NCI-H2227 (cell line): ENCODE data around the gene USP13.
"Not testable (repeated sequence)": the region's sequence is repeated elsewhere in the genome, so short reads cannot be mapped to it uniquely, and the experiment has no call there.

Source experiments
- DNase-seq: peaks from one replicate; lab custom pipeline; 2025; ENCODE audit not compliant: unreplicated experiment; lab: John Stamatoyannopoulos, UW

The USP13 gene, protein sequence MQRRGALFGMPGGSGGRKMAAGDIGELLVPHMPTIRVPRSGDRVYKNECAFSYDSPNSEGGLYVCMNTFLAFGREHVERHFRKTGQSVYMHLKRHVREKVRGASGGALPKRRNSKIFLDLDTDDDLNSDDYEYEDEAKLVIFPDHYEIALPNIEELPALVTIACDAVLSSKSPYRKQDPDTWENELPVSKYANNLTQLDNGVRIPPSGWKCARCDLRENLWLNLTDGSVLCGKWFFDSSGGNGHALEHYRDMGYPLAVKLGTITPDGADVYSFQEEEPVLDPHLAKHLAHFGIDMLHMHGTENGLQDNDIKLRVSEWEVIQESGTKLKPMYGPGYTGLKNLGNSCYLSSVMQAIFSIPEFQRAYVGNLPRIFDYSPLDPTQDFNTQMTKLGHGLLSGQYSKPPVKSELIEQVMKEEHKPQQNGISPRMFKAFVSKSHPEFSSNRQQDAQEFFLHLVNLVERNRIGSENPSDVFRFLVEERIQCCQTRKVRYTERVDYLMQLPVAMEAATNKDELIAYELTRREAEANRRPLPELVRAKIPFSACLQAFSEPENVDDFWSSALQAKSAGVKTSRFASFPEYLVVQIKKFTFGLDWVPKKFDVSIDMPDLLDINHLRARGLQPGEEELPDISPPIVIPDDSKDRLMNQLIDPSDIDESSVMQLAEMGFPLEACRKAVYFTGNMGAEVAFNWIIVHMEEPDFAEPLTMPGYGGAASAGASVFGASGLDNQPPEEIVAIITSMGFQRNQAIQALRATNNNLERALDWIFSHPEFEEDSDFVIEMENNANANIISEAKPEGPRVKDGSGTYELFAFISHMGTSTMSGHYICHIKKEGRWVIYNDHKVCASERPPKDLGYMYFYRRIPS

DNA sequence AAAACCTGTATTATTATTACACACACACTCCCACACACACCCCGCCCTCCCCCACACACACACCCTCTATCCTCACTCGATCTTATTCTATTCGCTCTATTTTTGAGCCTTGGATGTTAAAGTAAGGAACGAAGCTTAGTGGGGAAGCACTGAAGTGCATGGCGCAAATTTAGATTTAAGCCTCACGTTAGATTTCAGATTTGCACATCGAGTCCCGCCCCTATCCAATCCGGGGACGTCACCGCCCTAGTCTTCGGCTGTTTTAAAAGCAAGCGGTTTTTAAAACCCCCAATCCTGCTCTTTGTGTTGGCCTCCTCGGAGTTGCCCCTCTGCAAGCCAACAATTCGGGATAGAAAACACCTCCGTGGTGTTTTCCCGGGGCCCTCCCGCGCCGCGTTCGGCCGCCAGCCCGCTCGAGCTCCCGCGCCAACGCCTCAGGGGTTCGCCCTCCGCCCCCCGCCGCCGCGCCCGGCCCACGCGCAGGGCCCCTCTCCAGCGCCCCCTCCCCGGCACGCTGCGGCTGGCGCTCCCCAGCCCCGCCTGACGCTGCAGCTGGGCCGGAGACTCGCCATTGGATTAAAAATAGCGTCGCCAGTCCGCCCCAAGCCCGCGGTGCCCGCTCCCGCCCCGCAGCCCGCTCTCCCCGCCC, at the start of gene USP13:
TSS of gene USP13 (plus strand) at position 594 of the 649 bp plus-strand sequence. CDS start 186 bp downstream, outside the sequence.
- peak; percentile 92 for DNase-seq

DNA sequence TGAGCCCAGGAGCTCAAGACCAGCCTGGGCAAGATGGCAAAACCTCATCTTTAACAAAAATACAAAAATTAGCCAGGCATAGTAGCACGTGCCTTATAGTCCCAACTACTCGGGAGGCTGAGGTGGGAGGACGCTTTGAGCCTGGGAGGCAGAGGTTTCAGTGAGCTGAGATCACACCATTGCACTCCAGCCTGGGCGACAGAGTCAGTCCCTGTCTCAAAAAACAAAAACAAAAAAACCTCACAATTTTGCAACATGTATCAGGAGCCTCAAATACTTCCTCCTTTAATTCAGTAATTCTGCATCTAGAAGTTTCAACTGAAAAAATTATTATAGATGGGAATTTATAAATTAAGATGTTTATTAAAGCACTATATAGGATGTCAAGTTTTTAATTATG, 49.5 kb upstream of the USP13 start:
- DNase-seq, result no peak

DNA sequence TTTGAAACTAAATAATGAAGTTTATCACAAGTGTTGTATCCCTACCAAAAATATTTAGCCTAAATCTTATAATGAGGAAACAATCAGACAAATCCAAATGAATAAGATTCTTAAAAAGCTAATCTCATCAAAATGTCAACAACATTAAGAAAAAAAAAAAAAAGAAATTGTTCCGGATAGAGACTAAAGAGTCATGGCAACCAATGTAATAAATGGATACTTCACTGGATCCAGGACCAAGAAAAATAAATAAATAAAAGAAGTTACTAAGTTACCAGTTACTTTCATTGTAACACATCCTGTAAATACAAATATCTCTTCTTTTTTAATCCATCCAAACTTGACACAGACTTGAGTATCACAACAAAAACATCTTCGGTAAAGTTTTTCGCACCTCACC, 49.0 kb upstream of the USP13 start:
- no peak for DNase-seq

DNA sequence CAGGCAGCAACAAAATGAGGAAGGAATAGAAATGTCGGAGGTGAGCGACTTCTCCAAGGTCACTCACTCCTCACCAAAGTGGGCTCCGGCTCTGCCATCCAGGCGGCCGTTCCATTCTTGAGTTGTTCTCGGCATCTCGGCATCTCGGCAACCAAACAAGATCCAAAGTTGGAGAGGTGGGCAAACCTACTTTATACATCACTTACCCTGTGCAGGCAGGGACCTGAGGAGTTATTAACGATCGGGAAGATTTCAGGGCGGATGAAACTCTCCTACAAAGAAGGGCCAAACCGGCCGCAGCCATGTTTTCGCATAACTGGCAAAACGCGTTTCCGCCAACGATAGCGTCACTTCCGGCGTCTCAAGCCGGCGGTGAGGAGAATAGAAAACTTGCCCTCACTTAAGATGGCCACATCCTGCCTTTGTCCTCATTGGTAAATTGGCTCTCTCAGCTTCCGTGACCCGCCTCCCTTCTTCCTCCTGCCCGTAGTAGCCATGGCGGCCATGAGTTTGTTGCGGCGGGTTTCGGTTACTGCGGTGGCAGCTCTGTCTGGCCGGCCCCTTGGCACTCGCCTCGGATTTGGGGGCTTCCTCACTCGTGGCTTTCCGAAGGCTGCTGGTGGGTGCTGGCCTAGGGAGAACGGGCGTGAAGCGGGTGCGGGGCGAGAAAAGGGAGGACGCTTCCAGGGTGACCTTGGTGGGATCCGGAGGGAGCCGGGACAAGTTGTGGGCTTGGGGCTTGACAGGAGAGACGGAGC, 48.3 kb upstream of the USP13 start, which contains the start of the genes MRPL47 and NDUFB5:
TSS of gene MRPL47 (minus strand) at position 318 of the 758 bp plus-strand sequence. CDS start at position 304, 14 bp downstream.
TSS of gene NDUFB5 (plus strand) at position 474 of the 758 bp plus-strand sequence. CDS start at position 496, 22 bp downstream.
- DNase-seq, result peak; percentile 96

DNA sequence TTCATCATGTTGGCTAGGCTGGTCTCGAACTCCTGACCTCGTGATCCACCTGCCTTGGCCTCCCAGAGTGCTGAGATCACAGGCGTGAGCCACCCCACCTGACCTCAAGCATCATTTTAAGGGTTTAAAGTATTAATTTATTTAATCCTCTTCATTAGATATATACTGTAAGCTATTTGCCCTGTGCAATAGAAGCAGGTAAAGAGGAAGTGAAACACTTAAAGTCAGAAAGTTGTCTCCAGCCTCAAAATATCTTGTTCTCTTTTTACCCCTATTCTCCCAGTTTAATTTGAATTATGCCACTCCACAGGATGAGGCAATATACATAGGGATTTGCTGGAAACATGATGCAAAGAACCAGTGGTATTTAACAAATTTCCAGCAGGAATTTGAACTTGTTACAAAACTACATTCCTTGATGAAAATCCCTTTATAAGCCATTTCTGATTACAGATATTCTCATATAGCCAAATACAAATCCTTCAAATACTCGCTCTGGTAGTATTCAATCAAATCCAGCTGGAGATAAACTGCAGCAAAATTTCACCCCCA, 46.2 kb upstream of the USP13 start:
- DNase-seq, result no peak

DNA sequence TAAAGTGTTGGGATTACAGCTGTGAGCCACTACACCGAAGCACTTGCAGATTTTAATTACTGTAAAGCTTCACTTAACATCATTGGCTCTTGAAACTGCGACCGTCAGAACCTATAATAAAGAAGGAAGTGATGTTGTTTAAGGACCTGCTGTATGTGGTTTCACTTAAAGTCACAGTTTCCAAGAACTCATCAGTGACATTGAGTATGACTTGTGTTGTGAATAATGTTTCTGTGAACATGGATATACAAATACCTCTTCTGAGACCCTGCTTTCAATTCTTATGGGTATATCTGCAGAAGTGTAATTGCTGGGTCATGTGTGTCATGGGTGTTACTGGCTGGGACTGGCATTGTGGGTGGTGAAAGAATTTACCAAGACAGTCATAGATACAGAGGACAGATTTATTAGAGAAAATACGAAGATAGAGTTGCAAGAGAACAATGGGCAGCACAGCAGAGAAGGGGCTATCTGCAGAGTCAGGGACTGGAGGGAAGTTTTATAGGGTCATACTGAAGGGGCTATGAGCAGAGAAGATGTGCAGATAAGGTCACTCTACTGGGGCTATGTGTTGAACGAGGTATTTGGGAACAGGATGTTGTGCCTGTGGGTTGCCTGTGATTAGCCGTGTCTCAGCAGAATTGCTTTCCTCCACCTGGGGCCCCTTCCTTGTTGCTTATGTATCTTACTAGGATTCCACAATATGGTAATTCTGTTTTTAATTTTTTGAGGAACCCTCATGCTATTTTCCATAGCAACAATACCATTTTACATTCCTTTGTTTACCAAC, 43.7 kb upstream of the USP13 start:
- peak; percentile 11 for DNase-seq

DNA sequence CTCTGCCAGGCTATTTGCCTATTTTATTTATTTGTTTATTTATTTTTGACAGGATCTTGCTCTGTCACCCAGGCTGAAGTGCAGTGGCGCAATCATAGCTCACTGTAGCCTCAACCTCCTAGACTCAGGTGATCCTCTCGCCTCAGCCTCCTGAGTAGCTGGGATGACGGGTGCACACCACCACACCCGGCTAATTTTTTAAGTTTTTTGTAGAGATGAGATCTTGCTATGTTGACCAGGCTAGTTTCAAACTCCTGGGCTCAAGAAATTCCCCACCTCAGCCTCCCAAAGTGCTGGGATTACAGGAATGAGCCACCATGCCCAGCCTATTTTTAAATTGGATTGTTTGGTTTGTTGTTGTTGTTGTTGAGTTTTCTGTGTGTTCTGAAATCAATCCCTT, 42.8 kb upstream of the USP13 start:
- DNase-seq, result no peak

DNA sequence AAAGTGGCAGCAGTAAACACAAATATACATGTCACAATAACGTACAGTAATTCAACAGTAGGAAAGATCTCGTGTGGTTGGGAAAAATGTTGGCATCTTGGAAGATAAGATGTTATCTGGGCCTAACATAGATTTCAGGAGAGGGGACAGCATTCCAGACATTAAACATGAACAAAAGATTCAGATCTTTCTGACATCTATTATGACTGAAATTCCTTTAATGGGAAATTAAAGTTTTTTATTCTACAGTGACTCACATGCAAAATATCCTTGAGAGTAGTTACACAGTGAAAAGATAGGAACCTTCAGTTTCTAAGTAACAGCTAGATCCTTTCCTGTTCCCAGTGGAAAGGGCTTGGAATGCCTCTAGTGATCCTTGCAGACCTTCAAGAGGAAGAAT, 39.0 kb upstream of the USP13 start:
- no peak for DNase-seq

DNA sequence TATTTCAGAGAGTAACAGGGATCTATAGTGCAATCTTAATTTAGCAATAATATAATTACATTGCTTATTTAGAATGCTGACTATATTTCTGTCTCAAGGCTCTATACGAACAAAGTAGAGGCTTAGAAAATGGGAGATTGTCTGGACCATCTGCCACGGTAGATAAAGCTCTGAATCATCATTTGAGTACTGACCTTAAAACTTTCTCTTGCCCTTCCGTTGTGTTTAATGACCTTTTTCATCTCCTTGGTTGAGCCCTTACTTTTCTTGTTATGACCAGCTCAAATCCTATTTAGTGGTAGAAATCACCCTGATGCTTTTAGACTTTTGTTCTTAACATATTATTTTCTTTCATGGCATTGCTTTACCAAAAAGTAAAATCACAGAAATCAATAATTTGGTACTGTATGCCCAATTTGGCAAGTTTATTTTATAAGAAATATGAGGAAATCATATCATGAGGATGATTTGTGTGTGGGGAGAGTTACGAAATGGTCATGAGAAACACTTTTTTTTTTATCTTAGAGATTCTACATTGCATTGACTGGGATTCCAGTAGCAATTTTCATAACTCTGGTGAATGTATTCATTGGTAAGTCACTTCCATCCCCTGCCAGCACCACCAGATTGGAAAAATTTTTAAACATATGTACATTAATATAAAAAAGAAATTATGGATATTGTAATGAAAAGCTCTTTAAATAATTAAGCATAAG, 37.2 kb upstream of the USP13 start:
- no peak for DNase-seq

DNA sequence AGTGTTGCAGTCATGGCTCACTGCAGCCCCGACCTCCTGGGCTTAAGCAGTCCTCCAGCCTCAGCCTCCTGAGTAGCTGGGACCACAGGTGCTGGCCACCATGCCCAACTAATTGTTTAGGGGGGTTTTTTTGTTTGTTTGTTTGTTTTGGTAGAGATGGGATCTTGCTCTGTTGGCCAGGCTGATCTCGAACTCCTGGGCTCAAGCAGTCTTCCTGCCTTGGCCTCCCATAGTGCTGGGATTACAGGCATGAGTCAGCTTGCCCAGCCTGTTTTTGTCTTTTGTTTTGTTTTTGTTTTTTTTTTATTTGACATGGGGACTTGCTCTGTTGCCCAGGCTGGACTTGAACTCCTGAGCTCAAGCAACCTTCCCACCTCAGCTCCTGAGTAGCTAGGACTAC, 30.8 kb upstream of the USP13 start:
- no peak for DNase-seq

DNA sequence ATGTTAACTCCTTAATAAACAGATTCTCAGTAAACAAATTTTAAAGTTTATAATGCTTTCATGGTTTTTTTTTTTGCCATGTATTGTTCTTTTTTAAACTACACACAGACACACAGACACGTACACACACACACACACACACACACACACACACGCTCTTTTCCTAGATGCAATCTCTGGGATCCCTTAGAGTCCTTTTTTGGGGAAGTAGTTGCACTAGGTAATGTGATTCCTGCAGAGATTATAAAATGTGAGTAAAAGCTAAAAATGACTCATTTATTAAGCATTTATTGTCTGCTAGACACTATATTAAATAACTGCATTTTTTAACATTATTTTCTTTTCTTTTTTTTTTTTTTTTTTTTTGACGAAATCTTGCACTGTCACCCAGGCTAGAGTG, 28.4 kb upstream of the USP13 start:
- DNase-seq, result no peak

DNA sequence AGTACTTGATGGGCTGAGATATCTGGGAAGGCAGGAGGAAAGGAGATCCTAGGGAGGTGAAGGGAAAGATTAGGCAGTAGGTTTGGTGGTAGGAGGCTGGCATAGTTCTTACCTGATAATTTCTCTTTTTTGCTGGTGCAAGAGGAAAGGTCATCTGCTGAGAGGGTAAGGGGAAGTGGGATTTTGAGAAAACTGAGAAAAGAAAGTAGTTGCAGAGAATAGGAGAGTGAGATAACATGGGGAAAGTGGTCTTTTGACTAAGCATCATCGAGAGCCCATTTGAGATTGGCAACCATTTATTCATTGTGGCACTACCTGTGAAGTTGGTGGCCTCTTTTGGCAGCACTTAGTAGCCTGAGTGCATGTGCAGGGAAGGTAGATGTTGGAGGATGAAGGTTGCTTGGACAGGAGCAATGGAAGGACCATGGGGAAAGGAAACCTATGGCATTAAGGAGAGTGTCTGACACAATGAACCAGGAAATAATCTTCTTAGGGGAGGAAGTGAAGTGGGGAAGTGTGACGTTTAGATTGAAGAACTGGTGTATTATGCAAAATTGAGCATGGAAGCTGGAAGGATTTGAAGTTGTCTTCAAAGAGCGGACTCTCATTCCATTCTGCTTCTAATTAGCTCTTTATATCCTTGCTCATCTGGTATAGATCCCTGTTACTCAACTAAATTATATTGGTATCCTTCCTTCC, 21.9 kb upstream of the USP13 start:
- no peak for DNase-seq

DNA sequence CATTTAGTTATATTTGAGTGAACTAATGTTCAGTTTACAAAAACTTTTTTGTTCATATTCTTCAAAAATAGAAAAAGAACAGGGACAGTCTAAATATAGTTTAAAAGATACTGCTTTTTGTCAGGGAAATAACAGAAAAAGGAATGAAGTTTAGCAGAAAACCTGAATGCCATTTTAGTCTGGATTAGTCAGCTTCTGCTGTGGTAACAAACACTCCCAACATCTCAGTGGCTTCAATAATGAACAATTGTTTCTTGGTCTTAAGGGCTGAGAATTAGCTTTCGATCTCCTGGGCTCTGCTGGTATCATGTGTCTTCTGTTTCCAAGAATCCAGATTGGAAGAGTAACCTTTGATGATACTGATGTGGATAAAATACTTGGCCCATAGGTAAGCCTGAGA, 12.4 kb upstream of the USP13 start:
- no peak for DNase-seq

DNA sequence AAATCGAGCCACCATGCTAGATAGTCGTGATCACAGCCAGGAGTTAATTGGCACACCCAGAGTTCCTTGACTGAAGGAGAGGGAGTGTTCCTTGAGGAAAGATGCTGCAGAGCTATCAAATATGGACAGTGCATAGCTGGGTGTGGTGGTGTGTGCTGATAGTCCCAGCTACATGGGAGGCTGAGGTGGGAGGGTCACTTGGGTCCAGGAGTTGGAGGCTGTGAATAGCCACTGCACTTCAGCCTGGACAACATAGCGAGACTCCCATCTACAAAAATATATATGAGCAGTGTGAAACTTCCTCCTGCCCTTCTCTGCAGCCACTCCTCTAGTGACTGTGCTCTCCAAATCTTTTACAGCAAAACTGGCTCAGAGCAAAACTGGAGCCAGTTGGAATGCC, 10.0 kb upstream of the USP13 start:
- DNase-seq, result no peak

DNA sequence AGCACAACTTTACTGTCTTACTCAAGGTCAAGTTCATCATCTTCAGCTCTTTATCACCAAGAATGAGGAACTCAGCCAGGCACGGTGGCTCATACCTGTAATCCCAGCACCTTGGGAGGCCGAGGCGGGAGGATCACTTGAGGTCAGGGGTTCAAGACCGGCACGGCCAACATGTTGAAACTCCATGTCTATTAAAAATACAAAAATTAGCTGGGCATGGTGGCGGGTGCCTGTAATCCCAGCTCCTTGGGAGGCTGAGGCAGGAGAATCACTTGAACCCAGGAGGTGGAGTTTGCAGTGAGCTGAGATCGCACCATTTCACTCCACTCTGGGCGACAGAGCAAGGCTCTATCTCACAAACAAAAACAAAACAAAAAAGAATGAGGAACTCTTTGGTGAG, 9.0 kb upstream of the USP13 start:
- not testable (repeated sequence) for DNase-seq

DNA sequence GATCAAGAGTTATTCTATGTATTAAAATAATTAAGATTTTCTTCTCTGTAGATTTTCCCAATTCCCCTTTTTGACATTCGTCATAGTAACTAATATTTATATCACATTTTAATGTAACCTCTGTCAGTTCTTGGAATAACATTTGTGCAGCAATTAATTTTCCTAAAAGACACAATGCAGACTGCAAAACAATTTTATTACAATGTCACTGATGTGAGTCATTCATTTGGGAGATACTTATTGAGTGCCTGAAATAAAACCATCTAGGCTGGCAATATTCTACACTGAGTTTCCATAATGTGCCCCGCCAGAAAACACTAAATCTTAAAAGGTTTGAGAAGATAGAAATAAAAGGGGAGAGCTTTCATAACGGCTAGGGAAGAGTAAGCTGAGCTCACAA, 6.7 kb upstream of the USP13 start:
- no peak for DNase-seq

DNA sequence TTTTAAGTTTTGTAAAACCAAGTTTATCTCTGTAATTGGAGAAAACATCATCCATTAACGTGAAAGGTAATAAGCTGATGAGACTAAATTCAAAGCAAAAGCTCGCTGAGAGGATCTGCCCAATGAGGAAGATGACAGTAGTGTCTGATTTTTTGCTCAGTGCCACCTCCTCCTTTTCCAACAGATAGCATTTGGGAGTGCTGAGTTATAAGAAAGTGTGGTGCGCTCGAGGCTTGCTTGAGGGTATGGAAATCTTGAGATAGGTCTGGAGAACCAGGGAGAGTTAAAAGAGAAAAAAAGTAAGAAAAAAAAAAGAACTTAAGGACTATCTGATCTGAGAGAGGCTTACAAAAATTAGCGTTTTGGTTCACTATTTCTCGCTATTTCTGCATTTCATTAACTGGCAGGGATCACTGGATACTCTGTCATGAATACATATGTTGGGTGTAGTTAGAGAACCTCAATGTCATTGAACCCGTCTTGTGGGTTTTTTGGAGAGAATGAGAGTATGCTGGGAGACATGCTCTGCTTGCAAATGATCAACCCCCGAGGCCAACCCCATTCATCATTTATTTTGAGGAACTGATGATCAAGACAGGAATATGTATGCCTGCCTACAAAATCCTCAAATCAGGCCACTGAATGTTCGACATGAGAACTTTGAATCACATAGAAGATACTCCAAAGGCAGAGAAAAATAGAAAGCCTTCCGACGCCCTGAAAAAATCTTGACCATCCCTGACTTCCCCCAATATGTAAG, 973 bp upstream of the USP13 start:
- peak; percentile 40 for DNase-seq
